Activated T-cell treated with anti-CD3 and anti-CD28 coated beads, Interleukin-2, amount 50 U/mL, for 1 hour (primary cell): ENCODE measurements around the gene CHD9NB.
"Not testable (repeated sequence)": the region's sequence is repeated elsewhere in the genome, so short reads cannot be mapped to it uniquely, and the experiment has no call there.

Source experiments
- DNase-seq: peaks from one replicate; pipeline ENCODE4 v3.0.0-alpha.2; 2020

Gene CHD9NB

GRCh38 chr16:53083119-53083518 is 30.4 kb upstream of the CHD9NB start:
- DNase-seq: no peak

- no peak for DNase-seq
These were observed 29.8 kb upstream of the CHD9NB start for GRCh38 chr16:53082509-53082908.

- DNase-seq: no peak
These were observed 29.1 kb upstream of the CHD9NB start for GRCh38 chr16:53081686-53082407.

GRCh38 chr16:53081032-53081424 is 28.3 kb upstream of the CHD9NB start:
- DNase-seq: no peak

- DNase-seq: no peak
These were observed 27.8 kb upstream of the CHD9NB start for GRCh38 chr16:53080345-53081031.

- DNase-seq: no peak
These were observed 26.2 kb upstream of the CHD9NB start for GRCh38 chr16:53078765-53079485.

GRCh38 chr16:53078247-53078646 is 25.6 kb upstream of the CHD9NB start:
- no peak for DNase-seq

GRCh38 chr16:53075461-53075860 is 22.8 kb upstream of the CHD9NB start:
- not testable (repeated sequence) for DNase-seq

- DNase-seq: not testable (repeated sequence)
These were observed 21.6 kb upstream of the CHD9NB start for GRCh38 chr16:53074296-53074695.

- no peak for DNase-seq
These were observed 20.3 kb upstream of the CHD9NB start for GRCh38 chr16:53073022-53073421.

GRCh38 chr16:53071748-53072301 is 19.1 kb upstream of the CHD9NB start:
- DNase-seq: no peak

GRCh38 chr16:53069772-53070171 is 17.1 kb upstream of the CHD9NB start:
- DNase-seq: no peak

GRCh38 chr16:53068423-53068833 is 15.7 kb upstream of the CHD9NB start:
- no peak for DNase-seq

GRCh38 chr16:53067675-53068074 is 15.0 kb upstream of the CHD9NB start:
- no peak for DNase-seq

- DNase-seq: no peak
These were observed 12.9 kb upstream of the CHD9NB start for GRCh38 chr16:53065461-53066061.

GRCh38 chr16:53064081-53064578 is 11.4 kb upstream of the CHD9NB start:
- DNase-seq: no peak

- no peak for DNase-seq
These were observed 9.0 kb upstream of the CHD9NB start for GRCh38 chr16:53061701-53062159.

GRCh38 chr16:53061256-53061655 is 8.6 kb upstream of the CHD9NB start:
- no peak for DNase-seq

GRCh38 chr16:53059672-53060071 is 7.0 kb upstream of the CHD9NB start:
- DNase-seq: no peak

- DNase-seq: no peak
These were observed 6.2 kb upstream of the CHD9NB start for GRCh38 chr16:53058882-53059281.

GRCh38 chr16:53058441-53058840 is 5.7 kb upstream of the CHD9NB start:
- DNase-seq: no peak

GRCh38 chr16:53057658-53058057 is 5.0 kb upstream of the CHD9NB start:
- DNase-seq: no peak

- DNase-seq: no peak
These were observed 3.7 kb upstream of the CHD9NB start for GRCh38 chr16:53056392-53056881.
